H1 (cell line): ENCODE data around the gene ARID4B. TPM values are rescaled to one million over a fixed set of nuclear protein-coding genes. Genes with fewer than 3 reads are reported as not detected.

ENCODE experiments used
- CTCF ChIA-PET: fragments of 300-600 bp; sonication (Branson Sonifier 250); formaldehyde crosslinking; loops from one replicate; lab custom pipeline; 2021; ENCODE audit not compliant: partially characterized antibody; lab: Charles Lee
- POLR2A ChIA-PET: fragments of 300-600 bp; sonication (Branson Sonifier 250); formaldehyde crosslinking; loops from one replicate; lab custom pipeline; 2021; ENCODE audit warnings: inconsistent platforms; ENCODE audit not compliant: partially characterized antibody; lab: Charles Lee
- DNase-seq, 2 experiments: peaks; one replicate each; pipeline versions ENCODE4 v3.0.0 to v3.0.0-alpha.2; 2010 to 2022; ENCODE audit warnings: low spot score in 2 of 2, low read depth in 1 of 2, mixed read lengths in 1 of 2
- FAIRE-seq: peaks from 2 replicates; lab custom pipeline; 2011; peaks lifted over from hg19 to GRCh38; lab: Jason Lieb, UNC
- H2AFZ ChIP-seq: 2 replicates; pipeline ENCODE4 v1.8.1; 2012; ENCODE audit warnings: low read length, inconsistent platforms
- H2AK5ac ChIP-seq: 2 replicates; pipeline ENCODE4 v1.6.1; 2013; ENCODE audit warnings: low read depth, low read length
- H2BK120ac ChIP-seq: replicated peaks from 2 replicates; pipeline ENCODE3; 2013; ENCODE audit warnings: low read depth, low read length, inconsistent platforms
- H2BK12ac ChIP-seq: 2 replicates; pipeline ENCODE4 v1.6.1; 2013; ENCODE audit warnings: low read depth, low read length
- H2BK15ac ChIP-seq: 2 replicates; pipeline ENCODE4 v1.6.1; 2013; ENCODE audit warnings: low read length
- H2BK20ac ChIP-seq: 2 replicates; pipeline ENCODE4 v1.6.1; 2013; ENCODE audit warnings: low read length
- H2BK5ac ChIP-seq: 2 replicates; pipeline ENCODE4 v1.6.1; 2013; ENCODE audit warnings: low read depth, low read length
- H3K14ac ChIP-seq: 2 replicates; pipeline ENCODE4 v1.6.1; 2013; ENCODE audit warnings: inconsistent platforms; ENCODE audit not compliant: insufficient read length
- H3K18ac ChIP-seq: 2 replicates; pipeline ENCODE4 v1.6.1; 2013; ENCODE audit warnings: low read length; ENCODE audit errors: extremely low read depth
- H3K23ac ChIP-seq: 2 replicates; pipeline ENCODE4 v1.6.1; 2013; ENCODE audit warnings: inconsistent platforms; ENCODE audit not compliant: insufficient read length
- H3K23me2 ChIP-seq: 2 replicates; pipeline ENCODE4 v1.6.1; 2013; ENCODE audit warnings: low read depth, low read length
- H3K27ac ChIP-seq: 2 replicates; pipeline ENCODE4 v1.6.1; 2011; ENCODE audit warnings: low read depth, low read length, inconsistent platforms
- H3K27me3 ChIP-seq, 4 experiments: replicated peaks in 1 of 4; 1 replicate in 1 of 4; 2 replicates in 3 of 4; pipeline versions ENCODE4 v1.6.1 to v1.8.1; 2011 to 2013; ENCODE audit warnings: low read length in 3 of 4, mild to moderate bottlenecking in 3 of 4, inconsistent platforms in 2 of 4, mixed read lengths in 2 of 4, moderate library complexity in 1 of 4; ENCODE audit not compliant: control insufficient read depth in 3 of 4, insufficient read depth in 3 of 4; ENCODE audit errors: extremely low read depth in 1 of 4
- H3K36me3 ChIP-seq, 4 experiments: 2 replicates each; pipeline versions ENCODE4 v1.6.1 to v1.8.1; 2011 to 2013; ENCODE audit warnings: mild to moderate bottlenecking in 4 of 4, low read length in 3 of 4, moderate library complexity in 2 of 4, control low read depth in 1 of 4, inconsistent platforms in 1 of 4; ENCODE audit not compliant: insufficient read depth in 4 of 4, control insufficient read depth in 2 of 4
- H3K4ac ChIP-seq: replicated peaks from 2 replicates; pipeline ENCODE3; 2013; ENCODE audit warnings: low read length, low read depth, mixed read lengths, inconsistent platforms; ENCODE audit not compliant: insufficient read length
- H3K4me1 ChIP-seq, 4 experiments: replicated peaks in 1 of 4; 1 replicate in 1 of 4; 2 replicates in 3 of 4; pipeline versions ENCODE4 v1.6.1 to v1.8.1; 2011 to 2013; ENCODE audit warnings: low read length in 3 of 4, inconsistent platforms in 2 of 4, mixed read lengths in 1 of 4; ENCODE audit not compliant: insufficient read depth in 4 of 4, control insufficient read depth in 3 of 4
- H3K4me2 ChIP-seq, 2 experiments: 2 replicates each; pipeline versions ENCODE4 v1.6.1 to v1.8.1; 2011 to 2013; ENCODE audit warnings: low read depth in 2 of 2, low read length in 2 of 2, control low read depth in 1 of 2, inconsistent platforms in 1 of 2, mild to moderate bottlenecking in 1 of 2; ENCODE audit not compliant: insufficient read depth in 1 of 2
- H3K4me3 ChIP-seq, 4 experiments: fragments of 200-600, 300-600 bp in 1 of 4; sonication (generic), shearing (Covaris generic), sonication (Bioruptor Twin) in 1 of 4; 2 replicates each; pipeline versions ENCODE4 v1.5.1 to v1.8.1; 2011 to 2016; ENCODE audit warnings: low read length in 4 of 4, low read depth in 3 of 4, control low read depth in 2 of 4, inconsistent platforms in 2 of 4, mild to moderate bottlenecking in 2 of 4, mixed read lengths in 1 of 4, moderate library complexity in 1 of 4; ENCODE audit not compliant: insufficient read depth in 2 of 4; ENCODE audit errors: extremely low read depth in 1 of 4
- H3K56ac ChIP-seq: replicated peaks from 2 replicates; pipeline ENCODE3; 2013; ENCODE audit warnings: low read depth, mild to moderate bottlenecking, mixed read lengths, low read length, inconsistent platforms; ENCODE audit not compliant: insufficient read length
- H3K79me1 ChIP-seq: 2 replicates; pipeline ENCODE4 v1.6.1; 2013; ENCODE audit warnings: low read depth, low read length, control low read depth
- H3K79me2 ChIP-seq, 2 experiments: 2 replicates each; pipeline versions ENCODE4 v1.6.1 to v1.8.1; 2012 to 2013; ENCODE audit warnings: low read length in 2 of 2, mild to moderate bottlenecking in 2 of 2, inconsistent platforms in 1 of 2; ENCODE audit not compliant: insufficient read depth in 2 of 2, control insufficient read depth in 1 of 2
- H3K9ac ChIP-seq, 4 experiments: replicated peaks in 1 of 4; 1 replicate in 1 of 4; 2 replicates in 3 of 4; pipeline versions ENCODE4 v1.6.1 to v1.8.1; 2011 to 2013; ENCODE audit warnings: low read depth in 3 of 4, low read length in 3 of 4, control low read depth in 2 of 4, mild to moderate bottlenecking in 2 of 4, moderate library complexity in 2 of 4, inconsistent platforms in 1 of 4; ENCODE audit errors: extremely low read depth in 1 of 4
- H3K9me3 ChIP-seq, 2 experiments: 2 replicates each; pipeline versions ENCODE4 v1.6.1 to v1.8.1; 2012 to 2013; ENCODE audit warnings: mild to moderate bottlenecking in 2 of 2, moderate library complexity in 2 of 2, control low read depth in 1 of 2, inconsistent platforms in 1 of 2, low read depth in 1 of 2, low read length in 1 of 2, mixed read lengths in 1 of 2; ENCODE audit not compliant: insufficient read depth in 2 of 2
- H4K20me1 ChIP-seq, 2 experiments: replicated peaks in 1 of 2; 2 replicates each; pipeline versions ENCODE3 to v1.8.1; 2011 to 2013; ENCODE audit warnings: inconsistent platforms in 2 of 2, low read length in 2 of 2, mild to moderate bottlenecking in 1 of 2; ENCODE audit not compliant: insufficient read depth in 2 of 2, control insufficient read depth in 1 of 2
- H4K5ac ChIP-seq: 2 replicates; pipeline ENCODE4 v1.6.1; 2013; ENCODE audit warnings: low read length, low read depth, mixed read lengths, inconsistent platforms; ENCODE audit not compliant: insufficient read length
- H4K8ac ChIP-seq: 2 replicates; pipeline ENCODE4 v1.8.0; 2013; ENCODE audit warnings: mild to moderate bottlenecking, moderate library complexity, low read length, inconsistent platforms; ENCODE audit not compliant: insufficient read depth; ENCODE audit errors: extremely low read depth
- H4K91ac ChIP-seq: replicated peaks from 2 replicates; pipeline ENCODE3; 2013; ENCODE audit warnings: low read length, mixed read lengths, inconsistent platforms; ENCODE audit not compliant: insufficient read length
- CBX5 ChIP-seq: fragments of 300-800, 300-1000 bp; sonication (generic); IDR thresholded peaks from 2 replicates; pipeline ENCODE4 v1.7.1; 2016; ENCODE audit warnings: antibody characterized with exemption, low read length, low read depth
- POLR2A ChIP-seq, 2 experiments: IDR thresholded peaks; 1 replicate in 1 of 2; 2 replicates in 1 of 2; pipeline ENCODE4 v1.6.1; 2011; ENCODE audit warnings: low read depth in 2 of 2, low read length in 2 of 2, mild to moderate bottlenecking in 2 of 2; ENCODE audit errors: control extremely low read depth in 1 of 2
- POLR2AphosphoS5 ChIP-seq: IDR thresholded peaks from 2 replicates; pipeline ENCODE4 v1.6.1; 2011; ENCODE audit warnings: low read depth, low read length
- SAP30 ChIP-seq: fragments of 300-600 bp; sonication (generic); IDR thresholded peaks from 2 replicates; pipeline ENCODE4 v1.7.1; 2012; ENCODE audit warnings: low read length, moderate library complexity, mild to moderate bottlenecking, inconsistent platforms; ENCODE audit not compliant: insufficient read depth, insufficient replicate concordance
- TEAD4 ChIP-seq: IDR thresholded peaks from 2 replicates; pipeline ENCODE4 v1.6.1; 2012; ENCODE audit warnings: low read depth, low read length, inconsistent platforms, mixed read lengths
- WGBS, 2 experiments: shearing (Covaris generic) in 1 of 2; methylation state at CpG; one replicate each; pipeline versions ENCODE4 v1.1.6 to v1.1.7; 2013 to 2015; ENCODE audit warnings: low lambda C conversion rate in 2 of 2, mixed read lengths in 2 of 2, inconsistent platforms in 1 of 2, low coverage in 1 of 2, missing lambda C conversion rate in 1 of 2; ENCODE audit not compliant: insufficient replicate concordance in 2 of 2, insufficient coverage in 1 of 2, insufficient read length in 1 of 2; ENCODE audit errors: extremely low coverage in 1 of 2, missing lambda C conversion rate in 1 of 2; 5-methylcytosine and 5-hydroxymethylcytosine counted together
- polyA plus RNA-seq, 7 experiments: library from polyadenylated mRNA; depleted of rRNA in 3 of 7; stranded (reverse) in 5 of 7; unstranded in 2 of 7; fragments of >200 nt in 5 of 7; fragments of 200-250 nt in 2 of 7; gene quantifications; 1 replicate in 5 of 7; 2 replicates in 1 of 7; 4 replicates in 1 of 7; pipeline versions ENCODE4 v1.2.1 to v1.2.3, GENCODE V29; 2011 to 2013; ENCODE audit warnings: missing spikeins in 2 of 7, mixed read lengths in 2 of 7
- total RNA-seq: library from RNA; stranded (reverse); fragmentation: NEBNext Ultra II Directional; extraction: Animal tissue kit (Norgen Biotek cat#: 25700); gene quantifications from 2 replicates; pipeline ENCODE4 v1.2.1, GENCODE V29; 2021

The ARID4B gene
- total and polyA plus RNA-seq, 2 of the 8 experiments (the other 6 are each of a cell fraction or from before 2014, with no cell fraction given): 5.1 to 28.8 TPM

GRCh38 chr1:235136111-235136510 is 191.9 kb downstream of the ARID4B start:
- no peak overlapping the region for H2AK5ac ChIP-seq
- no peak overlapping the region for H4K8ac ChIP-seq
- no peak overlapping the region for H2BK5ac ChIP-seq
- H2BK20ac ChIP-seq: no peak overlapping the region
- TF ChIP-seq CBX5: no peak
- TF ChIP-seq TEAD4: no peak
- no peak for TF ChIP-seq POLR2A (IDR thresholded peaks at IDR 0.05; ENCODE audit: control extremely low read depth in 1 of 2, low read depth in 2 of 2, low read length in 2 of 2)
- no peak for TF ChIP-seq SAP30
- TF ChIP-seq POLR2AphosphoS5: no peak
- TF ChIP-seq, all 59 proteins: peak for 0
- H3K23me2 ChIP-seq: no peaks in the 10 kb centered on the region
- ChIA-PET POLR2A (interaction anchor here (1.2 kb wide), 2 partner anchors 12 to 25 kb away, joined by 3 to 4 read pairs; partner anchors contain the start of gene RBM34), CTCF (interaction anchor here (1.1 kb wide), 1 partner anchor 28 kb away, joined by 3 read pairs; no protein-coding TSS in a partner anchor)
- WGBS, 2 experiments: 88% methylated on average over 4 of the region's 4 CpGs; no CpG with 5 or more reads in 1 of the 2 experiments
- H3K9me3 ChIP-seq: no peaks in the 10 kb centered on the region
- H3K27ac ChIP-seq: no peak overlapping the region
- H2AFZ ChIP-seq: no peak overlapping the region
- H3K79me1 ChIP-seq: no peaks in the 10 kb centered on the region
- peaks cover 25 to 68% (median 46%) of the 10 kb centered on the region in 4 experiments for H3K36me3 ChIP-seq
- H2BK12ac ChIP-seq: no peak overlapping the region
- H2BK120ac ChIP-seq: no peak overlapping the region
- no peak overlapping the region for H3K18ac ChIP-seq
- H3K9ac ChIP-seq: no peak overlapping the region
- H2BK15ac ChIP-seq: no peak overlapping the region
- H3K4me1 ChIP-seq: no peaks in the 10 kb centered on the region
- H3K14ac ChIP-seq: no peak overlapping the region
- no peak overlapping the region for H3K23ac ChIP-seq
- H3K79me2 ChIP-seq: no peaks in the 10 kb centered on the region
- DNase-seq: peak in 1 of 2 experiments; percentile 11
- no peak overlapping the region for H3K56ac ChIP-seq
- H3K4me3 ChIP-seq: no peak overlapping the region
- H4K5ac ChIP-seq: no peak overlapping the region
- H4K20me1 ChIP-seq: peaks cover 0 to 3% of the 10 kb centered on the region in 2 experiments
- FAIRE-seq: no peak
- no peaks in the 10 kb centered on the region for H3K27me3 ChIP-seq
- H4K91ac ChIP-seq: no peak overlapping the region
- H3K4me2 ChIP-seq: no peak overlapping the region
- H3K4ac ChIP-seq: no peak overlapping the region
